ENCODE measurements around the gene AP1S1.

DNA sequence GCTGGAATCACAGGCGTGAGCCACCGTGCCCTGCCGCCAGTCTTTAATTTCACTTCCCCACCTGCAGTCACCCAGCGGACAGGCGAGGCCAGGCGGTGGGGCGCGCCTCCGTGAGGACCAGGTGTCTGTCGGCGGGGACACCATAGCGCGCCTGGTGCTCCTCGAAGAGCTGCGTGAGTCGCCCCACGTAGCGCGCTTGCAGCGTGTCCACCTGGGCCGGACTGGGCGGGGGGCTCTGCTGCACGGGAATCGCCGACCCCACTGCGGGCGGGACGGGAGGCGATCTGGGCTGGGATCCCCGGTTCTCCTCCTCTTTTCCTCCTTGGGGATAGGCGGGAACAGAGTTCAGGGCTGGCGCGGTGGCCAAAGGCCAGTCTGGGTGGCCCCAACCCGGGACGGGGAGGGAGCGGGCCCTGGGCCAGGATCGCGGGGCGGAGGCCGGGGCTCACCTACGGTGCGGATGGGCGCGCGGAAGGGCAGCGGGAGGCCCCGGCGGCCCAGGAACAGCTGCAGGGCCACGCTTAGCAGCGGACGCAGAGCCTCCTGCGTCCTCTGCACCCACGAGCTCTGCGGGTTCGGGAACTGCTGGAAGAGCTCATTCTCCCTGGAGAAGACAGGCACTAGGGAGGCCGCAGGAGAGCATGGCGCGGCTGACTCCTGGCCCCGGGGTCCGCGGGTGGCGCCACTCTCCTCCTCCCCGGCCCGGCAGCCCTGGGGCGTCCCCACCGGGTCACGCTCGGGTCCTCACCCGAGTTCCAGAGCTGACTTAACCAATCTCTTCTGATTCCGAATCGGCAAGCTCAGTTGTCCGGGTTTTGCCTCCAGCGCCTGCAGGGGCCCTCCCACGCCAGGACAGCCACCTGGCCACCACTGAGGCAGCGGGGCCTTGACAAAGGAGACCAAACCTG is 47.7 kb downstream of the AP1S1 start:
- TF ChIP-seq GATA3 (IDR thresholded peaks at IDR 0.05; ENCODE audit: low read depth, low read length) = no peak
- no peak for TF ChIP-seq GATA2 (IDR thresholded peaks at IDR 0.05; ENCODE audit: low read depth, low read length)
